NCI-H526 (cell line): ENCODE data around the gene MYD88.
A peak's percentile ranks its signal among the peaks of the same experiment; 100 is the strongest.
"Not testable (repeated sequence)": the region's sequence is repeated elsewhere in the genome, so short reads cannot be mapped to it uniquely, and the experiment has no call there.

Source experiments
- DNase-seq, 2 experiments: peaks; one replicate each; lab custom pipeline; 2025; lab: John Stamatoyannopoulos, UW

The MYD88 gene

GRCh38 chr3:38142959-38143358 lies 4.5 kb downstream of the MYD88 start:
- DNase-seq = no peak

DNA sequence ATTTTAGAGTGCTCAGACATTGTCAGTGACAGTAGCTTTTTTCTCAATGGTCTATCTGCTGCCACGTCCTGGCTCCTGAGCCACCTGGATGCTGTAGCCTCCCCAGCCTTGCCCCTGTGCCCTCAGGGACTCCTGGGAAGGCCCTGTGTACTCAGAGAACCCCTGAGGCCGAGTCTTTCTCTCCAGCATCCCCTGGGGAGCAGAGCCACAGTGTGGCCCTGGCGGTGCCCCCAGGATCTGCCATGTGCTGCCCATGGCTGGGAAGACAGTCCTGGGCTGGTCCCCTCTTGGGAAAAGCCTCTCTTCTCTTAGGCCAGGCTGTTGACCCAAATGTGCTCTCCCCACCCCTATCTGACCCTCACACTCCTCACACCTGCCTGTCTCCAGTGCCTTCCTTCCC lies 5.0 kb downstream of the MYD88 start:
- DNase-seq = no peak

GRCh38 chr3:38146504-38146903 lies 8.0 kb downstream of the MYD88 start:
- DNase-seq = no peak

GRCh38 chr3:38147421-38147820 lies 9.0 kb downstream of the MYD88 start:
- no peak for DNase-seq

- no peak for DNase-seq
Measured at GRCh38 chr3:38148311-38148882, 9.9 kb downstream of the MYD88 start.

DNA sequence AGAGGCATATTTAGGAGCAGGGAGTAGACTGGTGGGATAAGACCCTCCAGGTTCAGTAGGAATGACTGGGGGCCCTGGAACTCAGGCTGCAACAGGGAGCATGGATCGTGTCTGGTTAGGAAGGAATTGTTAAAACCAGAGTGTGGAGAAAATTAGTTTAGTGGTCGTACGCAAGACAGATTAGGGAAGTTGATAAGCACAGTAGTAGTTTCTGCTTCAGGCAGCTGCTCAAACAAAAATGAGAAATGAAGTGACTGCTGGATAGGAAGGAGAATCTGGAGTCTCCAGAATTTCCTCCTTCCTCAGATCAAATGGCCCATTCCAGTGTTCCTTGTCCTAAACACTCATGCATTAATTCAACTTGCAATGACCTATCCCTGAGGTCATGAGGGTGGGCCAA lies 11.2 kb downstream of the MYD88 start:
- DNase-seq = no peak

DNA sequence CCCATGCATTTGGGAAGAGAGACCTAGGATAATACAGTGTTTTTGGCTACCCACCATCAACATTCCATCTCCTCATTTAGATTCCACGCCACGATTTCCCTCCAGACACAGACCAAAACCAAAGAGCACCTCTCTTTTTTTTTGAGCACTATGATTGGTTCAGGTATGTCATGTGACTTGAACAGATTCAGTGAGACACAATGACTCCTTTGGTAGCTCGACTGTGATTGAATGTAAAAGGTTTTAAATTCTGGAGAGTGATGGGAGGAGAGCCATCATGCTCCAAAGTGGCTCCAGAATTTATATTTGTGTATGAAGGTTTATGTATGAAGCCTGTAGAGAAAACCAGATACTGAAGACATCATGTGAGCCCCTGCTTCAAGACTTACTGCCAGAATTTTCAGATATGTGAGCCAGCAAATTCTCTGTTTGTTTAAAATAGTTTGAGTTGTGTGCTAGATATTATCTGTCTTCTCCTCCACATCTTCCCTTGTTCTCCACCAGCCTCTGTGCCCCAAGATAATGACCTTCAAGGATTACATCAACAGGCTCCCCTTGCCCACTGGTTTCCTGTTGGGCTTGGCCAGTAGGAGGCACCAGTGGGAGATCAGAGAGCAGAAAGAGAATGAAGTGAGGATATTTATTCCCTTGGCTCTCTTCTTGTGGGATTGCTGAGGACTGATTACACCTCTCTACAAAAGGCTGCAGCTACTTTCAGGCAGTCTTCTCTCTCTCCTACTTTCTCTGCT lies 12.5 kb downstream of the MYD88 start:
- DNase-seq = no peak

- DNase-seq = no peak
Measured at GRCh38 chr3:38151667-38152265, 13.3 kb downstream of the MYD88 start.

DNA sequence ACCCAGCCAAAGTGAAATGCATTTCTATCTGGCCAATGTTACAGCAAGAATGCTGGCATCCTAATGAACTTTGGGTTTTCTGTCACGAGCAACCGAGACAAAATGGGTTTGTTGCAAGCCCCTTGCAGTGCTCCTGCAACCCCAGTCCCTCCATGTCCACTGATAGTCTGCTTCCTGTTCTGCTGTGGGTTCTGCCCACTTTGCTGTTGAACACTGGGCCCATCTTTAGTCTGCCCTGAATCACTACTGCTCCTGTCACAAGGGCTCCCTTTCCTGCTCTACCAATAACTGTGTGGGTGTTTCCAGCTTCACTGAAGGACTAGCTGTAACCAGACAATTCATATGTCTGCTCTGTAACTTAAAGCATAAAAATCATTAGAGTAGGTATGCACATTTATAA lies 14.1 kb downstream of the MYD88 start:
- DNase-seq = no peak

- DNase-seq = no peak
Measured at GRCh38 chr3:38153221-38153620, 14.8 kb downstream of the MYD88 start.

GRCh38 chr3:38154033-38154494 lies 15.6 kb downstream of the MYD88 start:
- no peak for DNase-seq

GRCh38 chr3:38154625-38155255 lies 16.3 kb downstream of the MYD88 start:
- no peak for DNase-seq

GRCh38 chr3:38155825-38156224 lies 17.4 kb downstream of the MYD88 start:
- no peak for DNase-seq

DNA sequence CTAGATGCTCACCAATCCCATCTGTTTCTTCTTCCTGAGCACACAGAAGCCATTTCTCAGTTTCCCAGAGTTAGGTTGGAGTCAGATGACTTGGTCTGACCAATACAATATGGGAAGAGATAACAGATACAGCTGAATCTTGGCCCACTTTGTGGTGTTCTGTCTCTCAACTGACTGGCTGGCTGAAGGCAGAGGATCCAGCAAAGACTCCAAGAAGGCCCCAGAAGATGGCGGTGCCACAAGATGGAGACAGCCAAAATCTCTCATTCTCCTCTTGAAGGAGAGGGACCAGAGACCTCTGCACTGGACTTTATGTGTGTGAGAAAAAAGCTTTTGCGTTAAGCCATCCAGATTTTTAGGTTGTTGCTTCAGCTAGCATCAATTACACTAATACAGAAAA lies 18.7 kb downstream of the MYD88 start:
- DNase-seq = no peak

- no peak for DNase-seq
Measured at GRCh38 chr3:38157595-38157994, 19.1 kb downstream of the MYD88 start.

- no peak for DNase-seq
Measured at GRCh38 chr3:38158472-38158871, 20.0 kb downstream of the MYD88 start.

DNA sequence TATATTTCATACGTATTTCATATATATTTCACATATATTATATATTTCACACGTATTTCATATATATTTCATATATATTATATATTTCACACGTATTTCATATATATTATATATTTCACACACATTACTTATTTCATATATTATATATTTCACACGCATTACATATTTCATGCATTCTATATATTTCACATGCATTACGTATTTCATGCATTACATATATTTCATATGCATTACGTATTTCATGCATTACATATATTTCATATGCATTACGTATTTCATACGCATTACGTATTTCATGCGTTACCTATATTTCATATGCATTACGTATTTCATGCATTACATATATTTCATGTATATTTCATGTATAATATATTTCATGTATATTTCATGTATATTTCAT lies 22.2 kb downstream of the MYD88 start:
- not testable (repeated sequence) for DNase-seq

DNA sequence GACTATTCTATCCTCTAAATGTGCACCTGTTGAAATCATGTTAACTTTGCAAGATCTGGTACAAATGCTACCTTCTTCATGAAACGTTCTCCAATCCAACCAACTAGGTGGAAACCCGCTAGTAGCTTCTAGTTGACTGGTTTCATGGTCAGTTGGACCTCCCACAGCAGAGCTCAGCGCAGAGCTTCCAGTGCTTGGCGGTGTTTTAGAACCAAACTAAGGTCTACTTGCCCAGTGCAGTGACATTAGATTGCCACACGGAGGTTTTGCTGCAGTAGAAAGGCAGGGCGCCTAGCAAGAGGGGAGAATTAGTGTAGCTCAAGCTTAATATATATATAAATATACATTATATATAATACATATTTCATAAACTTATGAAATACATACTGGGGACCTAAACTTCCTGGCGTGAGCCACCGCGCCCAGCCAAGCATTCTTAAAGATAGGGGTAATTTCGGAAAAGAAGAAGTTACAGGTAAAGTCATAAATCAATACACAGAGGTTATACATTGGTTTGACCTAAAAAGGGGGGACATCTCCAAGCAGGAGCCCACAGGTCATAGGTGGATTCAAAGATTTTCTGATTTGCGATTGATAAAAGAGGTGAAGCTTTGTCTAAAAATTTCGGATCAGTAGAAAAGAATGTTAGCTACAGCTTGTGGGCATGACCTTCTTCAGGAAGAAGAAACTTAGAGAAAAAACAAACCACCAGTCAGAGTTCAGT lies 24.8 kb downstream of the MYD88 start:
- no peak for DNase-seq

GRCh38 chr3:38163841-38164642 lies 25.6 kb downstream of the MYD88 start:
- DNase-seq = no peak

DNA sequence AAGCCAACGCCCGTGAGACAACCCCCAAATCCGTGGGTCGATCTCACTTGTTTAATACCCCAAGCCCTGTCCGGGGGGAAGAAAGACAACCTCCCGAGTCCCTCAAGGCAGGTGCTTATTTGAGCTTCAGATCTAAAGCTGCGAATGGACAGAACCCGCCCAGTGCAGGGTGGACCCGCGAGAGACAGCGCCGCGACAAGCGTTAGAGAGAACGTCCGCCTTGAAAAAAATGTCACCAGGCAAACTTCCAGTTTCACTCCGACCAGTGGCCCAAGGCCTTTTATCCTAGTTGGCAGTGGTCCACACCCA lies 26.1 kb downstream of the MYD88 start:
- DNase-seq = no peak

GRCh38 chr3:38164952-38165721 lies 26.7 kb downstream of the MYD88 start, which contains the start of gene OXSR1:
Gene OXSR1 (plus strand): TSS chr3:38165537. CDS start chr3:38165877, 340 bp downstream.
- DNase-seq = peak; percentile 99
